Neuronal stem cell (in vitro differentiated cells): ENCODE measurements around the gene CASK.

ENCODE experiments used
- DNase-seq: peaks from one replicate; pipeline ENCODE4 v3.0.0-alpha.2; 2013; ENCODE audit warnings: low spot score
- H2AFZ ChIP-seq: one replicate; pipeline ENCODE4 v1.6.1; 2013; ENCODE audit warnings: mild to moderate bottlenecking, low read length, inconsistent platforms
- H2AK5ac ChIP-seq: 2 replicates; pipeline ENCODE4 v1.6.1; 2013; ENCODE audit warnings: low read depth, mild to moderate bottlenecking, inconsistent platforms, low read length, moderate library complexity, mixed read lengths
- H2BK120ac ChIP-seq: 2 replicates; pipeline ENCODE4 v1.6.1; 2013; ENCODE audit warnings: low read depth, mild to moderate bottlenecking, inconsistent platforms, low read length, moderate library complexity, mixed read lengths
- H2BK12ac ChIP-seq: one replicate; pipeline ENCODE4 v1.6.1; 2013; ENCODE audit warnings: low read length, inconsistent platforms
- H2BK15ac ChIP-seq: 2 replicates; pipeline ENCODE4 v1.6.1; 2013; ENCODE audit warnings: mild to moderate bottlenecking, low read length, inconsistent platforms, mixed read lengths
- H2BK5ac ChIP-seq: one replicate; pipeline ENCODE4 v1.6.1; 2013; ENCODE audit warnings: inconsistent platforms, mild to moderate bottlenecking, low read length, moderate library complexity
- H3K14ac ChIP-seq: one replicate; pipeline ENCODE4 v1.6.1; 2013; ENCODE audit warnings: low read length, inconsistent platforms
- H3K18ac ChIP-seq: 2 replicates; pipeline ENCODE4 v1.6.1; 2013; ENCODE audit warnings: low read length, inconsistent platforms
- H3K23ac ChIP-seq: 2 replicates; pipeline ENCODE4 v1.6.1; 2013; ENCODE audit warnings: low read depth, mild to moderate bottlenecking, mixed read lengths, low read length, inconsistent platforms; ENCODE audit not compliant: poor library complexity
- H3K27ac ChIP-seq: replicated peaks from 3 replicates; pipeline ENCODE4 v1.5.1; 2013; ENCODE audit warnings: low read length, inconsistent platforms
- H3K27me3 ChIP-seq, 3 experiments: 2 replicates each; pipeline ENCODE4 v1.6.1; 2013; ENCODE audit warnings: low read length in 3 of 3, mild to moderate bottlenecking in 2 of 3, inconsistent platforms in 1 of 3, low read depth in 1 of 3, mixed read lengths in 1 of 3, moderate library complexity in 1 of 3; ENCODE audit not compliant: control insufficient read depth in 3 of 3, insufficient read depth in 3 of 3
- H3K36me3 ChIP-seq, 2 donors: replicated peaks in 1 of 2; 2 replicates each; pipeline ENCODE4 v1.6.1; 2013; ENCODE audit warnings: low read length in 2 of 2; ENCODE audit not compliant: control insufficient read depth in 2 of 2, insufficient read depth in 2 of 2
- H3K4ac ChIP-seq: 2 replicates; pipeline ENCODE4 v1.6.1; 2013; ENCODE audit warnings: inconsistent platforms, mild to moderate bottlenecking, low read length, moderate library complexity
- H3K4me1 ChIP-seq, 2 donors: 1 replicate in 1 of 2; 2 replicates in 1 of 2; pipeline ENCODE4 v1.6.1; 2013; ENCODE audit warnings: low read length in 2 of 2, low read depth in 1 of 2; ENCODE audit not compliant: control insufficient read depth in 2 of 2, insufficient read depth in 1 of 2
- H3K4me2 ChIP-seq: one replicate; pipeline ENCODE4 v1.6.1; 2013; ENCODE audit warnings: mild to moderate bottlenecking, low read length, inconsistent platforms; ENCODE audit not compliant: insufficient read depth, poor library complexity, severe bottlenecking
- H3K4me3 ChIP-seq, 2 donors: 2 replicates each; pipeline ENCODE4 v1.5.1; 2013; ENCODE audit warnings: low read length in 2 of 2, mild to moderate bottlenecking in 2 of 2, inconsistent platforms in 1 of 2, moderate library complexity in 1 of 2
- H3K79me1 ChIP-seq: one replicate; pipeline ENCODE4 v1.6.1; 2013; ENCODE audit warnings: low read depth, mild to moderate bottlenecking, inconsistent platforms, low read length, moderate library complexity
- H3K9ac ChIP-seq: one replicate; pipeline ENCODE4 v1.6.1; 2013; ENCODE audit warnings: mild to moderate bottlenecking, low read depth, low read length, inconsistent platforms; ENCODE audit not compliant: poor library complexity
- H3K9me3 ChIP-seq, 2 donors: replicated peaks in 1 of 2; 2 replicates each; pipeline versions ENCODE3 to v1.6.1; 2013; ENCODE audit warnings: low read length in 2 of 2, mild to moderate bottlenecking in 2 of 2, inconsistent platforms in 1 of 2, low read depth in 1 of 2, mixed read lengths in 1 of 2, moderate library complexity in 1 of 2; ENCODE audit not compliant: control insufficient read depth in 2 of 2, insufficient read depth in 1 of 2
- H4K8ac ChIP-seq: one replicate; pipeline ENCODE4 v1.6.1; 2013; ENCODE audit warnings: low read depth, mild to moderate bottlenecking, inconsistent platforms, low read length, moderate library complexity
- H4K91ac ChIP-seq: one replicate; pipeline ENCODE4 v1.6.1; 2013; ENCODE audit warnings: low read length, low read depth, mild to moderate bottlenecking, inconsistent platforms; ENCODE audit not compliant: poor library complexity
- WGBS, 2 donors: extraction: QIAGEN DNeasy Blood & Tissue Kit; methylation state at CpG; one replicate each; pipeline ENCODE4 v1.1.7; 2013; ENCODE audit warnings: missing lambda C conversion rate in 2 of 2, mixed read lengths in 1 of 2; ENCODE audit not compliant: insufficient read length in 2 of 2, insufficient replicate concordance in 1 of 2; ENCODE audit errors: extremely low coverage in 2 of 2; 5-methylcytosine and 5-hydroxymethylcytosine counted together

The CASK gene

GRCh38 chrX:41889317-41890025, 33.9 kb downstream of the CASK start:
- Histone ChIP-seq H2BK12ac (no peak overlapping the region), H2BK120ac (no peak overlapping the region), H2AK5ac (no peak overlapping the region), H3K79me1 (no peaks in the 10 kb centered on the region), H3K18ac (no peak overlapping the region), H3K4me2 (no peak overlapping the region), H2BK5ac (no peak overlapping the region), H3K23ac (no peak overlapping the region), H3K14ac (no peak overlapping the region), H2AFZ (no peak overlapping the region), H3K9ac (no peak overlapping the region), H3K27me3 (no peaks in the 10 kb centered on the region), H2BK15ac (no peak overlapping the region), H3K36me3 (no peaks in the 10 kb centered on the region), H4K8ac (no peak overlapping the region), H3K4ac (no peak overlapping the region), H3K9me3 (no peaks in the 10 kb centered on the region), H4K91ac (no peak overlapping the region), H3K4me1 (no peaks in the 10 kb centered on the region), H3K27ac (no peak overlapping the region), H3K4me3 (no peak overlapping the region)
- no CpG with 5 or more reads among the region's 1 CpG for WGBS, 2 donors
- no peak for DNase-seq

- no peak overlapping the region for H2AFZ ChIP-seq
- DNase-seq = no peak
- no peak overlapping the region for H3K18ac ChIP-seq
- no peak overlapping the region for H3K4me2 ChIP-seq
- no peak overlapping the region for H4K8ac ChIP-seq
- no peak overlapping the region for H2BK12ac ChIP-seq
- no peak overlapping the region for H3K9ac ChIP-seq
- no peak overlapping the region for H2BK5ac ChIP-seq
- no peak overlapping the region for H2BK15ac ChIP-seq
- H4K91ac ChIP-seq = no peak overlapping the region
- H3K36me3 ChIP-seq = no peaks in the 10 kb centered on the region
- no peak overlapping the region for H2AK5ac ChIP-seq
- no peaks in the 10 kb centered on the region for H3K9me3 ChIP-seq
- no peaks in the 10 kb centered on the region for H3K27me3 ChIP-seq
- H3K14ac ChIP-seq = no peak overlapping the region
- no peak overlapping the region for H2BK120ac ChIP-seq
- no peak overlapping the region for H3K4me3 ChIP-seq
- no peak overlapping the region for H3K4ac ChIP-seq
- no CpG with 5 or more reads among the region's 1 CpG for WGBS, 2 donors
- no peak overlapping the region for H3K27ac ChIP-seq
- peaks cover 0 to 3% of the 10 kb centered on the region in 2 donors for H3K4me1 ChIP-seq
- no peak overlapping the region for H3K23ac ChIP-seq
- H3K79me1 ChIP-seq = no peaks in the 10 kb centered on the region
Observed at GRCh38 chrX:41887691-41888090, 35.7 kb downstream of the CASK start.

- no peaks in the 10 kb centered on the region for H3K36me3 ChIP-seq
- H3K9me3 ChIP-seq = no peaks in the 10 kb centered on the region
- H3K27ac ChIP-seq = no peak overlapping the region
- H4K8ac ChIP-seq = no peak overlapping the region
- no peak overlapping the region for H3K4ac ChIP-seq
- H2BK12ac ChIP-seq = no peak overlapping the region
- no peak overlapping the region for H2BK15ac ChIP-seq
- H3K4me1 ChIP-seq = peaks cover 0 to 3% of the 10 kb centered on the region in 2 donors
- no peaks in the 10 kb centered on the region for H3K27me3 ChIP-seq
- H3K23ac ChIP-seq = no peak overlapping the region
- H3K4me2 ChIP-seq = no peak overlapping the region
- H4K91ac ChIP-seq = no peak overlapping the region
- H2BK5ac ChIP-seq = no peak overlapping the region
- H2AFZ ChIP-seq = no peak overlapping the region
- no peak overlapping the region for H3K4me3 ChIP-seq
- no peaks in the 10 kb centered on the region for H3K79me1 ChIP-seq
- H2AK5ac ChIP-seq = no peak overlapping the region
- no peak overlapping the region for H3K9ac ChIP-seq
- H2BK120ac ChIP-seq = no peak overlapping the region
- no CpG with 5 or more reads among the region's 1 CpG for WGBS, 2 donors
- no peak overlapping the region for H3K18ac ChIP-seq
- no peak overlapping the region for H3K14ac ChIP-seq
- no peak for DNase-seq
Observed at GRCh38 chrX:41885724-41886123, 37.6 kb downstream of the CASK start.

GRCh38 chrX:41881166-41881565, 42.2 kb downstream of the CASK start:
- DNase-seq = no peak
- no peak overlapping the region for H3K4me2 ChIP-seq

More at GRCh38 chrX:41881166-41881565, 42.2 kb downstream of the CASK start:
- Histone ChIP-seq H4K91ac (no peak overlapping the region), H3K18ac (no peak overlapping the region), H2AK5ac (no peak overlapping the region), H3K14ac (no peak overlapping the region), H3K9ac (no peak overlapping the region), H2BK120ac (no peak overlapping the region), H3K27ac (no peak overlapping the region), H3K79me1 (no peaks in the 10 kb centered on the region), H3K4me3 (no peak overlapping the region), H3K27me3 (no peaks in the 10 kb centered on the region), H2BK5ac (no peak overlapping the region), H3K4me1 (peaks cover 0 to 3% of the 10 kb centered on the region in 2 donors), H3K23ac (no peak overlapping the region), H3K9me3 (no peaks in the 10 kb centered on the region), H2BK12ac (no peak overlapping the region), H3K36me3 (no peaks in the 10 kb centered on the region), H2BK15ac (no peak overlapping the region), H4K8ac (no peak overlapping the region), H3K4ac (no peak overlapping the region), H2AFZ (no peak overlapping the region)
- WGBS, 2 donors = no CpG with 5 or more reads among the region's 1 CpG
